Retinal pigment epithelial cell (primary cell): ENCODE results near the gene RAB9A.

ENCODE experiments used
- DNase-seq: peaks from one replicate; pipeline ENCODE4 v3.0.0-alpha.2; 2010; ENCODE audit warnings: low read depth
- H3K4me3 ChIP-seq: 2 replicates; pipeline ENCODE4 v1.5.1; 2011; ENCODE audit warnings: mild to moderate bottlenecking, low read length, control low read depth, moderate library complexity
- CTCF ChIP-seq: conservative IDR thresholded peaks from 2 replicates; pipeline ENCODE4 v1.5.1; 2011; ENCODE audit warnings: low read depth, low read length, control low read depth, inconsistent platforms

RAB9A gene

GRCh38 chrX:13659063-13659462 lies 29.9 kb upstream of the RAB9A start:
- no peak for TF ChIP-seq CTCF
- H3K4me3 ChIP-seq: no peak overlapping the region
- DNase-seq: no peak

DNA sequence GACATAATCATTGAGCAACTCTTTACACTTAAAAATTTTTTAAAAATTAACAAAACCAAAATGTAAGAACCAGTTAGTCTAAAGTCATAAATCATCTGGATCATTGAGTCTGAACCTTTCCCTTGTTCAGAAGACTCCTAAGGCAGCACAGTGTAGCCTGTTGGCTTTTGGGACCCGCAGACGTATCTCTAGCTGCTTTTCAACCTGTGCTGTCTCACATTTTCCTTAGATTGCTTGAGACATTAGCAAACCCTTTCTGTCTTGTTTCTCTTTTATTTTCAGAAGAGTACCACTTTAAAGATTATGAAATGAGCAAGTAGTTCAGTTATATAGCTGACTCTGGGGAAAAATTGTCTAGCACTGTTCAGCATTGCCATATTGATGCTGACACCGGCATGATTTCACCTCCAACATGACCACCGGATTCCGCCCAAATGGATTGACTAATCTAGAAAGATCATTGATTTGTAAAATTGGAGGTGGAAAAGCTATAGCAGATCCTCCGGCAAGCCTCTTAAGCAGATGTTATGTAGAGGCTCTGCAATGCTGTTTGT lies 27.1 kb upstream of the RAB9A start:
- H3K4me3 ChIP-seq: no peak overlapping the region

GRCh38 chrX:13662355-13662791 lies 26.6 kb upstream of the RAB9A start:
- TF ChIP-seq CTCF: no peak

More for the DNA sequence above, 27.1 kb upstream of the RAB9A start:
- no peak for DNase-seq
- TF ChIP-seq CTCF: no peak

DNA sequence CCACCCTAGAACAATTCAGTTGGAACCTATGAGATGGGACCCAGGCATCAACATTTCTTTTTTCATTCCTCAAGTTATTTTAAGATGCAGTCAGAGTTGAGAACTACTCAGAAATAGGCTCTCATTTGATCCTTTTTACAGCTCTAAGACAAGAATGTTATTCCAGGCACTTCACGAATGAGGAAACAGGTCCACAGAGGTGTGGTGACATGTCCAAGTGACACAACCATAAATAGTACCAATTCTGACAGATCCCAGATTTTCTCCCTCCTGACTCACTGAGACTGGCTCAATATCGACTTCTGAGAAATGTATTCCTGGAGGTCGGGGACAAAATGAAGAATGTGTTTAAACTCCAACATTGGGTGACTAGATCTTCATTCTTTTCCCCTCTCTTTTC lies 24.9 kb upstream of the RAB9A start:
- H3K4me3 ChIP-seq: no peak overlapping the region
- DNase-seq: no peak
- TF ChIP-seq CTCF: no peak

More at GRCh38 chrX:13662355-13662791, 26.6 kb upstream of the RAB9A start:
- H3K4me3 ChIP-seq: no peak overlapping the region
- no peak for DNase-seq

DNA sequence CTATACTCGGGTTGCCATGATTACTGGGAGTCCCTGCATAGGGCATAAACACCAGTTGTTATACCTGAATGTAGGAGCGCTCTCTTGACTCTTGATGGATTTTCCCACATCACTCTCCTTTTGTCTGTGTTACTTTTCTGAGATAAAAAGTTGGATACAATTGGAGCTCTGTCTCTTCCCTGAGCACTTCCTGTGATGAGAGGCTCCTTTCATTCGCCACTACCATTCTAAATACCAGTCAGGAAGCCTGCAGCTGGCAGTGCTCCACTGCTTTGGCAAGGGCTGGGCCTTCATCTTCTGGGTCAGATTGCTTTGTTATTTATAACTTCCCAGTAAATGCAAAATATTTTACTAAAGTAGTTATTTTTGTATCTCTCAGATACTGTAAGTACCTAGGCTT lies 22.1 kb upstream of the RAB9A start:
- no peak for TF ChIP-seq CTCF
- H3K4me3 ChIP-seq: no peak overlapping the region
- no peak for DNase-seq

- no peak for DNase-seq
These were observed 21.0 kb upstream of the RAB9A start for GRCh38 chrX:13667919-13668318.

More at GRCh38 chrX:13667919-13668318, 21.0 kb upstream of the RAB9A start:
- TF ChIP-seq CTCF: no peak
- no peak overlapping the region for H3K4me3 ChIP-seq
